H1 (cell line): Measurements from ENCODE around the gene TRIM65. TPM values are rescaled to one million over a fixed set of nuclear protein-coding genes. Genes with fewer than 3 reads are reported as not detected.

Experiments used
- CTCF ChIA-PET: fragments of 300-600 bp; sonication (Branson Sonifier 250); formaldehyde crosslinking; loops from one replicate; lab custom pipeline; 2021; ENCODE audit not compliant: partially characterized antibody; lab: Charles Lee
- POLR2A ChIA-PET: fragments of 300-600 bp; sonication (Branson Sonifier 250); formaldehyde crosslinking; loops from one replicate; lab custom pipeline; 2021; ENCODE audit warnings: inconsistent platforms; ENCODE audit not compliant: partially characterized antibody; lab: Charles Lee
- DNase-seq, 2 experiments: peaks; one replicate each; pipeline versions ENCODE4 v3.0.0 to v3.0.0-alpha.2; 2010 to 2022; ENCODE audit warnings: low spot score in 2 of 2, low read depth in 1 of 2, mixed read lengths in 1 of 2
- FAIRE-seq: peaks from 2 replicates; lab custom pipeline; 2011; peaks lifted over from hg19 to GRCh38; lab: Jason Lieb, UNC
- H2AFZ ChIP-seq: 2 replicates; pipeline ENCODE4 v1.8.1; 2012; ENCODE audit warnings: low read length, inconsistent platforms
- H2AK5ac ChIP-seq: 2 replicates; pipeline ENCODE4 v1.6.1; 2013; ENCODE audit warnings: low read depth, low read length
- H2BK120ac ChIP-seq: replicated peaks from 2 replicates; pipeline ENCODE3; 2013; ENCODE audit warnings: low read depth, low read length, inconsistent platforms
- H2BK12ac ChIP-seq: 2 replicates; pipeline ENCODE4 v1.6.1; 2013; ENCODE audit warnings: low read depth, low read length
- H2BK15ac ChIP-seq: 2 replicates; pipeline ENCODE4 v1.6.1; 2013; ENCODE audit warnings: low read length
- H2BK20ac ChIP-seq: 2 replicates; pipeline ENCODE4 v1.6.1; 2013; ENCODE audit warnings: low read length
- H2BK5ac ChIP-seq: 2 replicates; pipeline ENCODE4 v1.6.1; 2013; ENCODE audit warnings: low read depth, low read length
- H3K14ac ChIP-seq: 2 replicates; pipeline ENCODE4 v1.6.1; 2013; ENCODE audit warnings: inconsistent platforms; ENCODE audit not compliant: insufficient read length
- H3K18ac ChIP-seq: 2 replicates; pipeline ENCODE4 v1.6.1; 2013; ENCODE audit warnings: low read length; ENCODE audit errors: extremely low read depth
- H3K23ac ChIP-seq: 2 replicates; pipeline ENCODE4 v1.6.1; 2013; ENCODE audit warnings: inconsistent platforms; ENCODE audit not compliant: insufficient read length
- H3K23me2 ChIP-seq: 2 replicates; pipeline ENCODE4 v1.6.1; 2013; ENCODE audit warnings: low read depth, low read length
- H3K27ac ChIP-seq: 2 replicates; pipeline ENCODE4 v1.6.1; 2011; ENCODE audit warnings: low read depth, low read length, inconsistent platforms
- H3K27me3 ChIP-seq, 4 experiments: replicated peaks in 1 of 4; 1 replicate in 1 of 4; 2 replicates in 3 of 4; pipeline versions ENCODE4 v1.6.1 to v1.8.1; 2011 to 2013; ENCODE audit warnings: low read length in 3 of 4, mild to moderate bottlenecking in 3 of 4, inconsistent platforms in 2 of 4, mixed read lengths in 2 of 4, moderate library complexity in 1 of 4; ENCODE audit not compliant: control insufficient read depth in 3 of 4, insufficient read depth in 3 of 4; ENCODE audit errors: extremely low read depth in 1 of 4
- H3K36me3 ChIP-seq, 4 experiments: 2 replicates each; pipeline versions ENCODE4 v1.6.1 to v1.8.1; 2011 to 2013; ENCODE audit warnings: mild to moderate bottlenecking in 4 of 4, low read length in 3 of 4, moderate library complexity in 2 of 4, control low read depth in 1 of 4, inconsistent platforms in 1 of 4; ENCODE audit not compliant: insufficient read depth in 4 of 4, control insufficient read depth in 2 of 4
- H3K4ac ChIP-seq: replicated peaks from 2 replicates; pipeline ENCODE3; 2013; ENCODE audit warnings: low read length, low read depth, mixed read lengths, inconsistent platforms; ENCODE audit not compliant: insufficient read length
- H3K4me1 ChIP-seq, 4 experiments: replicated peaks in 1 of 4; 1 replicate in 1 of 4; 2 replicates in 3 of 4; pipeline versions ENCODE4 v1.6.1 to v1.8.1; 2011 to 2013; ENCODE audit warnings: low read length in 3 of 4, inconsistent platforms in 2 of 4, mixed read lengths in 1 of 4; ENCODE audit not compliant: insufficient read depth in 4 of 4, control insufficient read depth in 3 of 4
- H3K4me2 ChIP-seq, 2 experiments: 2 replicates each; pipeline versions ENCODE4 v1.6.1 to v1.8.1; 2011 to 2013; ENCODE audit warnings: low read depth in 2 of 2, low read length in 2 of 2, control low read depth in 1 of 2, inconsistent platforms in 1 of 2, mild to moderate bottlenecking in 1 of 2; ENCODE audit not compliant: insufficient read depth in 1 of 2
- H3K4me3 ChIP-seq, 4 experiments: fragments of 200-600, 300-600 bp in 1 of 4; sonication (generic), shearing (Covaris generic), sonication (Bioruptor Twin) in 1 of 4; 2 replicates each; pipeline versions ENCODE4 v1.5.1 to v1.8.1; 2011 to 2016; ENCODE audit warnings: low read length in 4 of 4, low read depth in 3 of 4, control low read depth in 2 of 4, inconsistent platforms in 2 of 4, mild to moderate bottlenecking in 2 of 4, mixed read lengths in 1 of 4, moderate library complexity in 1 of 4; ENCODE audit not compliant: insufficient read depth in 2 of 4; ENCODE audit errors: extremely low read depth in 1 of 4
- H3K56ac ChIP-seq: replicated peaks from 2 replicates; pipeline ENCODE3; 2013; ENCODE audit warnings: low read depth, mild to moderate bottlenecking, mixed read lengths, low read length, inconsistent platforms; ENCODE audit not compliant: insufficient read length
- H3K79me1 ChIP-seq: 2 replicates; pipeline ENCODE4 v1.6.1; 2013; ENCODE audit warnings: low read depth, low read length, control low read depth
- H3K79me2 ChIP-seq, 2 experiments: 2 replicates each; pipeline versions ENCODE4 v1.6.1 to v1.8.1; 2012 to 2013; ENCODE audit warnings: low read length in 2 of 2, mild to moderate bottlenecking in 2 of 2, inconsistent platforms in 1 of 2; ENCODE audit not compliant: insufficient read depth in 2 of 2, control insufficient read depth in 1 of 2
- H3K9ac ChIP-seq, 4 experiments: replicated peaks in 1 of 4; 1 replicate in 1 of 4; 2 replicates in 3 of 4; pipeline versions ENCODE4 v1.6.1 to v1.8.1; 2011 to 2013; ENCODE audit warnings: low read depth in 3 of 4, low read length in 3 of 4, control low read depth in 2 of 4, mild to moderate bottlenecking in 2 of 4, moderate library complexity in 2 of 4, inconsistent platforms in 1 of 4; ENCODE audit errors: extremely low read depth in 1 of 4
- H3K9me3 ChIP-seq, 2 experiments: 2 replicates each; pipeline versions ENCODE4 v1.6.1 to v1.8.1; 2012 to 2013; ENCODE audit warnings: mild to moderate bottlenecking in 2 of 2, moderate library complexity in 2 of 2, control low read depth in 1 of 2, inconsistent platforms in 1 of 2, low read depth in 1 of 2, low read length in 1 of 2, mixed read lengths in 1 of 2; ENCODE audit not compliant: insufficient read depth in 2 of 2
- H4K20me1 ChIP-seq, 2 experiments: replicated peaks in 1 of 2; 2 replicates each; pipeline versions ENCODE3 to v1.8.1; 2011 to 2013; ENCODE audit warnings: inconsistent platforms in 2 of 2, low read length in 2 of 2, mild to moderate bottlenecking in 1 of 2; ENCODE audit not compliant: insufficient read depth in 2 of 2, control insufficient read depth in 1 of 2
- H4K5ac ChIP-seq: 2 replicates; pipeline ENCODE4 v1.6.1; 2013; ENCODE audit warnings: low read length, low read depth, mixed read lengths, inconsistent platforms; ENCODE audit not compliant: insufficient read length
- H4K8ac ChIP-seq: 2 replicates; pipeline ENCODE4 v1.8.0; 2013; ENCODE audit warnings: mild to moderate bottlenecking, moderate library complexity, low read length, inconsistent platforms; ENCODE audit not compliant: insufficient read depth; ENCODE audit errors: extremely low read depth
- H4K91ac ChIP-seq: replicated peaks from 2 replicates; pipeline ENCODE3; 2013; ENCODE audit warnings: low read length, mixed read lengths, inconsistent platforms; ENCODE audit not compliant: insufficient read length
- CREB1 ChIP-seq: IDR thresholded peaks from 2 replicates; pipeline ENCODE4 v1.6.1; 2012; ENCODE audit warnings: inconsistent platforms
- RAD21 ChIP-seq, 2 experiments: IDR thresholded peaks in 1 of 2; conservative IDR thresholded peaks in 1 of 2; 2 replicates each; pipeline ENCODE4 v1.6.1; 2011; ENCODE audit warnings: low read depth in 2 of 2, low read length in 2 of 2, improper control_type of control experiment in 1 of 2, inconsistent platforms in 1 of 2, mild to moderate bottlenecking in 1 of 2, moderate library complexity in 1 of 2
- SP1 ChIP-seq: IDR thresholded peaks from 2 replicates; pipeline ENCODE4 v1.6.1; 2011; ENCODE audit warnings: low read depth, low read length
- WGBS, 2 experiments: shearing (Covaris generic) in 1 of 2; methylation state at CpG; one replicate each; pipeline versions ENCODE4 v1.1.6 to v1.1.7; 2013 to 2015; ENCODE audit warnings: low lambda C conversion rate in 2 of 2, mixed read lengths in 2 of 2, inconsistent platforms in 1 of 2, low coverage in 1 of 2, missing lambda C conversion rate in 1 of 2; ENCODE audit not compliant: insufficient replicate concordance in 2 of 2, insufficient coverage in 1 of 2, insufficient read length in 1 of 2; ENCODE audit errors: extremely low coverage in 1 of 2, missing lambda C conversion rate in 1 of 2; 5-methylcytosine and 5-hydroxymethylcytosine counted together
- polyA plus RNA-seq, 7 experiments: library from polyadenylated mRNA; depleted of rRNA in 3 of 7; stranded (reverse) in 5 of 7; unstranded in 2 of 7; fragments of >200 nt in 5 of 7; fragments of 200-250 nt in 2 of 7; gene quantifications; 1 replicate in 5 of 7; 2 replicates in 1 of 7; 4 replicates in 1 of 7; pipeline versions ENCODE4 v1.2.1 to v1.2.3, GENCODE V29; 2011 to 2013; ENCODE audit warnings: missing spikeins in 2 of 7, mixed read lengths in 2 of 7
- total RNA-seq: library from RNA; stranded (reverse); fragmentation: NEBNext Ultra II Directional; extraction: Animal tissue kit (Norgen Biotek cat#: 25700); gene quantifications from 2 replicates; pipeline ENCODE4 v1.2.1, GENCODE V29; 2021
- TF ChIP-seq, protein P1 (sequence below), 3 experiments: IDR thresholded peaks; 1 replicate in 2 of 3; 2 replicates in 1 of 3; pipeline versions ENCODE4 v1.5.1 to v1.6.1; 2011; ENCODE audit warnings: low read length in 3 of 3, mild to moderate bottlenecking in 3 of 3, inconsistent platforms in 2 of 3, low read depth in 1 of 3, moderate library complexity in 1 of 3; ENCODE audit not compliant: insufficient read depth in 1 of 3; ENCODE audit errors: control extremely low read depth in 1 of 3

The TRIM65 gene
- total and polyA plus RNA-seq, 2 of the 8 experiments (the other 6 are each of a cell fraction or from before 2014, with no cell fraction given): 21.2 to 48.6 TPM

DNA sequence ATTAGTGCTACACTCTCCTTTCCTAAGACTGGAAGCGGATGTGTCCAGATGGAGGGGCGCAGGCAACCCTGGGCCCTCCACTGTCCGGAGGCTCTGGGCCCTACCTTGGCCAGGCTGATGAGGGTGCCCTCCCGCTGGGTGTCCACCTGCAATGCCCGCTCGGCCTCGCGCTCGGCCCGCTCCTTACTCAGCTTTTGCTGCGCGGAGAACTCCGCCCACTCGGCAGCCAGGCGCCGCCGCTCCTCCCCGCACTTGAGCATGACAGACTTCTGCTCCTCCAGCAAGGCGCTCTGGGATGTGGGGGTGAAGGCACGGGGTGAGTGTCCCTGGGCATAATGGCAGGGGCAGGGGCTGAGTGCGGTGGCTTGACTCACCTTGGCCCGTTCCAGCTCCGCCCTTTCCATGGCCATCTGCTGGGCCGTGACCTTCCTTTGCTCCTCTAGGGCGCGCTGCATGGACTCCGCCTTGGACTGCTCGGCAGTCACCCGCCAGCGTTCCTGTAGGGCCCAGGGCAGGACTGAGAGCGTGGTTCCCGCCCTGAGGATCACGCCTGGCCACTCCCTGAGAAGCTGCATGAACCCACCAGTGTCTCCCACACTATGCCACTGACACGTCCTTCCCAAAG lies 18.0 kb upstream of the TRIM65 start:
- no peak for FAIRE-seq
- POLR2A ChIA-PET: interaction anchor here (0.9 to 2.9 kb wide), 5 partner anchors 9 to 163 kb away, joined by 3 to 13 read pairs (median 3); partner anchors contain the start of genes FBF1 and MRPL38
- 90% methylated on average over 34 of the region's 34 CpGs; no CpG with 5 or more reads in 1 of the 2 experiments for WGBS, 2 experiments

More for the DNA sequence above, 18.0 kb upstream of the TRIM65 start:
- H3K36me3 ChIP-seq: peaks cover 0 to 3% (median 0%) of the 10 kb centered on the region in 4 experiments; a peak in 2 of 8 replicates
- no peaks in the 10 kb centered on the region for H3K27me3 ChIP-seq
- TF ChIP-seq, protein P1, sequence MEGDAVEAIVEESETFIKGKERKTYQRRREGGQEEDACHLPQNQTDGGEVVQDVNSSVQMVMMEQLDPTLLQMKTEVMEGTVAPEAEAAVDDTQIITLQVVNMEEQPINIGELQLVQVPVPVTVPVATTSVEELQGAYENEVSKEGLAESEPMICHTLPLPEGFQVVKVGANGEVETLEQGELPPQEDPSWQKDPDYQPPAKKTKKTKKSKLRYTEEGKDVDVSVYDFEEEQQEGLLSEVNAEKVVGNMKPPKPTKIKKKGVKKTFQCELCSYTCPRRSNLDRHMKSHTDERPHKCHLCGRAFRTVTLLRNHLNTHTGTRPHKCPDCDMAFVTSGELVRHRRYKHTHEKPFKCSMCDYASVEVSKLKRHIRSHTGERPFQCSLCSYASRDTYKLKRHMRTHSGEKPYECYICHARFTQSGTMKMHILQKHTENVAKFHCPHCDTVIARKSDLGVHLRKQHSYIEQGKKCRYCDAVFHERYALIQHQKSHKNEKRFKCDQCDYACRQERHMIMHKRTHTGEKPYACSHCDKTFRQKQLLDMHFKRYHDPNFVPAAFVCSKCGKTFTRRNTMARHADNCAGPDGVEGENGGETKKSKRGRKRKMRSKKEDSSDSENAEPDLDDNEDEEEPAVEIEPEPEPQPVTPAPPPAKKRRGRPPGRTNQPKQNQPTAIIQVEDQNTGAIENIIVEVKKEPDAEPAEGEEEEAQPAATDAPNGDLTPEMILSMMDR (IDR thresholded peaks at IDR 0.05; ENCODE audit: control extremely low read depth in 1 of 3, insufficient read depth in 1 of 3, low read depth in 1 of 3, low read length in 3 of 3): peak in 1 of 3 experiments; percentile 39; a peak in 2 of 4 replicates
- TF ChIP-seq SP1 (no peak), CREB1 (no peak), RAD21 (IDR thresholded peaks at IDR 0.05 in 1 of 2, conservative IDR thresholded peaks at IDR 0.05 in 1 of 2; ENCODE audit: low read depth in 2 of 2, low read length in 2 of 2) (peak in 1 of 2 experiments; percentile 28; a peak in 2 of 4 replicates)
- H3K9me3 ChIP-seq: no peaks in the 10 kb centered on the region
- H3K18ac ChIP-seq: no peak overlapping the region; the same call in 1 of the 2 replicates
- no peak overlapping the region for H2AK5ac ChIP-seq
- H3K14ac ChIP-seq: no peak overlapping the region
- no peak overlapping the region for H3K23ac ChIP-seq
- no peaks in the 10 kb centered on the region; a peak in 2 of 7 replicates for H3K4me1 ChIP-seq
- no peak overlapping the region for H3K27ac ChIP-seq
- CTCF ChIA-PET: interaction anchor here (1.0 to 51.3 kb wide), 7 partner anchors 8 to 94 kb away, joined by 3 to 885 read pairs (median 6); partner anchors contain the start of genes CDK3 and MRPL38
- no peak overlapping the region for H2BK20ac ChIP-seq
- no peaks in the 10 kb centered on the region for H3K79me1 ChIP-seq
- H2BK12ac ChIP-seq: no peak overlapping the region
- no peak overlapping the region for H3K9ac ChIP-seq
- H3K23me2 ChIP-seq: no peaks in the 10 kb centered on the region
- no peak overlapping the region for H3K4me3 ChIP-seq
- H4K91ac ChIP-seq: no peak overlapping the region
- DNase-seq: no peak
- H3K79me2 ChIP-seq: no peaks in the 10 kb centered on the region
- no peak overlapping the region for H4K8ac ChIP-seq
- H4K20me1 ChIP-seq: no peaks in the 10 kb centered on the region
- H2AFZ ChIP-seq: no peak overlapping the region
- H3K56ac ChIP-seq: no peak overlapping the region
- no peak overlapping the region for H3K4ac ChIP-seq
- H3K4me2 ChIP-seq: no peak overlapping the region
- H2BK120ac ChIP-seq: no peak overlapping the region
- H2BK5ac ChIP-seq: 0 out of 2 replicates have a peak overlapping the region, but pooled peaks have one; percentile 66
- no peak overlapping the region for H2BK15ac ChIP-seq
- H4K5ac ChIP-seq: no peak overlapping the region
